MM.1S (cell line): ENCODE results near the gene SPIN1.

ENCODE experiments used
- DNase-seq: peaks from one replicate; pipeline ENCODE4 v3.0.0-alpha.2; 2015
- H2AFZ ChIP-seq: fragments of 300-600 bp; sonication (generic); 2 replicates; pipeline ENCODE4 v1.6.0; 2016; ENCODE audit warnings: antibody characterized with exemption, low read length
- H3F3A ChIP-seq: fragments of 300-600 bp; sonication (generic); 2 replicates; pipeline ENCODE4 v1.6.1; 2016; ENCODE audit warnings: mild to moderate bottlenecking, antibody characterized with exemption, low read length, moderate library complexity, mixed read lengths; ENCODE audit not compliant: insufficient read depth
- H3K27ac ChIP-seq: fragments of 300-600 bp; sonication (generic); 2 replicates; pipeline ENCODE4 v1.5.1; 2016; ENCODE audit warnings: mild to moderate bottlenecking, low read length
- H3K27me3 ChIP-seq: fragments of 300-600 bp; sonication (generic); replicated peaks from 2 replicates; pipeline ENCODE4 v1.6.0; 2016; ENCODE audit warnings: low read length; ENCODE audit not compliant: insufficient read depth
- H3K36me3 ChIP-seq: fragments of 300-600 bp; sonication (generic); replicated peaks from 2 replicates; pipeline ENCODE4 v1.6.1; 2016; ENCODE audit warnings: mild to moderate bottlenecking, low read length, mixed read lengths; ENCODE audit not compliant: insufficient read depth
- H3K4me1 ChIP-seq: fragments of 300-600 bp; sonication (generic); 2 replicates; pipeline ENCODE4 v1.6.1; 2016; ENCODE audit warnings: low read length, mixed read lengths
- H3K4me2 ChIP-seq: fragments of 300-600 bp; sonication (generic); 2 replicates; pipeline ENCODE4 v1.6.0; 2016; ENCODE audit warnings: low read depth, low read length
- H3K4me3 ChIP-seq: fragments of 300-600 bp; sonication (generic); 2 replicates; pipeline ENCODE4 v1.5.1; 2016; ENCODE audit warnings: low read length, mixed read lengths
- H3K79me2 ChIP-seq: fragments of 300-600 bp; sonication (generic); 2 replicates; pipeline ENCODE4 v1.6.1; 2016; ENCODE audit warnings: mixed run types, low read length, mixed read lengths
- H3K9ac ChIP-seq: fragments of 300-600 bp; sonication (generic); 2 replicates; pipeline ENCODE4 v1.6.1; 2016; ENCODE audit warnings: low read length, mixed read lengths
- H3K9me2 ChIP-seq: fragments of 300-600 bp; sonication (generic); replicated peaks from 2 replicates; pipeline ENCODE4 v1.6.1; 2016; ENCODE audit warnings: mild to moderate bottlenecking, low read length, mixed read lengths; ENCODE audit not compliant: insufficient read depth
- H3K9me3 ChIP-seq: fragments of 300-600 bp; sonication (generic); replicated peaks from 2 replicates; pipeline ENCODE4 v1.6.1; 2016; ENCODE audit warnings: mild to moderate bottlenecking, low read length, mixed read lengths; ENCODE audit not compliant: insufficient read depth
- H4K20me1 ChIP-seq: fragments of 300-600 bp; sonication (generic); 2 replicates; pipeline ENCODE4 v1.6.1; 2016; ENCODE audit warnings: mild to moderate bottlenecking, low read length, moderate library complexity, mixed read lengths; ENCODE audit not compliant: insufficient read depth
- CTCF ChIP-seq: fragments of 300-600 bp; sonication (generic); IDR thresholded peaks from 2 replicates; pipeline ENCODE4 v1.5.1; 2016; ENCODE audit warnings: antibody characterized with exemption, low read length, mixed read lengths
- EZH2 ChIP-seq: fragments of 300-600 bp; sonication (generic); optimal IDR thresholded peaks from 2 replicates; pipeline ENCODE3; 2017; ENCODE audit warnings: low read depth, mild to moderate bottlenecking, antibody characterized with exemption, low read length, mixed read lengths
- EZH2phosphoT487 ChIP-seq: fragments of 300-600 bp; sonication (generic); IDR thresholded peaks from 2 replicates; pipeline ENCODE4 v1.6.1; 2018; ENCODE audit warnings: antibody characterized with exemption, low read length

SPIN1 gene

GRCh38 chr9:88392549-88392948 is 4.3 kb downstream of the SPIN1 start:
- Histone ChIP-seq H3K4me1 (peaks cover 7% of the 10 kb centered on the region), H2AFZ (no peak overlapping the region), H3K27me3 (no peaks in the 10 kb centered on the region), H3K9me2 (no peaks in the 10 kb centered on the region), H3K36me3 (no peaks in the 10 kb centered on the region), H3K9me3 (no peaks in the 10 kb centered on the region), H3F3A (peaks cover 4% of the 10 kb centered on the region; the same call in 1 of the 2 replicates), H3K27ac (no peak overlapping the region), H3K9ac (no peak overlapping the region), H4K20me1 (no peaks in the 10 kb centered on the region), H3K4me3 (no peak overlapping the region), H3K4me2 (no peak overlapping the region), H3K79me2 (peaks cover 84% of the 10 kb centered on the region)
- TF ChIP-seq EZH2phosphoT487 (no peak), CTCF (no peak), EZH2 (no peak)
- no peak for DNase-seq

- Histone ChIP-seq H3F3A (no peaks in the 10 kb centered on the region), H3K4me3 (no peak overlapping the region), H3K27ac (no peak overlapping the region), H3K4me1 (no peaks in the 10 kb centered on the region), H3K9ac (no peak overlapping the region), H3K36me3 (no peaks in the 10 kb centered on the region), H2AFZ (no peak overlapping the region), H3K4me2 (no peak overlapping the region), H3K9me3 (no peaks in the 10 kb centered on the region), H3K9me2 (no peaks in the 10 kb centered on the region), H3K79me2 (peaks cover 96% of the 10 kb centered on the region), H4K20me1 (no peaks in the 10 kb centered on the region), H3K27me3 (no peaks in the 10 kb centered on the region)
- TF ChIP-seq EZH2phosphoT487 (no peak), EZH2 (no peak), CTCF (no peak)
- DNase-seq: no peak
Measured at GRCh38 chr9:88396836-88397577, 8.8 kb downstream of the SPIN1 start.

- no peaks in the 10 kb centered on the region for H3K36me3 ChIP-seq
- no peak for DNase-seq
- no peaks in the 10 kb centered on the region for H4K20me1 ChIP-seq
- no peak overlapping the region for H3K4me2 ChIP-seq
- no peaks in the 10 kb centered on the region for H3K4me1 ChIP-seq
- no peaks in the 10 kb centered on the region for H3K27me3 ChIP-seq
- no peak overlapping the region for H2AFZ ChIP-seq
- no peak overlapping the region for H3K9ac ChIP-seq
- no peaks in the 10 kb centered on the region for H3F3A ChIP-seq
- H3K79me2 ChIP-seq: peaks cover 96% of the 10 kb centered on the region
- TF ChIP-seq EZH2: no peak
- no peak for TF ChIP-seq CTCF
- no peak for TF ChIP-seq EZH2phosphoT487
- no peaks in the 10 kb centered on the region for H3K9me3 ChIP-seq
- H3K9me2 ChIP-seq: no peaks in the 10 kb centered on the region
- H3K27ac ChIP-seq: no peak overlapping the region
- no peak overlapping the region for H3K4me3 ChIP-seq
Measured at GRCh38 chr9:88398016-88398415, 9.8 kb downstream of the SPIN1 start.
